Measurements from ENCODE around the gene RXRA.

GRCh38 chr9:134351606-134352176 is 25.4 kb downstream of the RXRA start:
- TF ChIP-seq EP300 (IDR thresholded peaks at IDR 0.05; ENCODE audit: low read depth) = no peak
- no peak for TF ChIP-seq CTCF (IDR thresholded peaks at IDR 0.05)
- no peak for TF ChIP-seq POLR2A (IDR thresholded peaks at IDR 0.05)
- no peak for TF ChIP-seq POLR2AphosphoS5 (IDR thresholded peaks at IDR 0.05)

Data from transverse colon (tissue), 4 donors.